ENCODE measurements around the gene RNF212B.

RNF212B gene

DNA sequence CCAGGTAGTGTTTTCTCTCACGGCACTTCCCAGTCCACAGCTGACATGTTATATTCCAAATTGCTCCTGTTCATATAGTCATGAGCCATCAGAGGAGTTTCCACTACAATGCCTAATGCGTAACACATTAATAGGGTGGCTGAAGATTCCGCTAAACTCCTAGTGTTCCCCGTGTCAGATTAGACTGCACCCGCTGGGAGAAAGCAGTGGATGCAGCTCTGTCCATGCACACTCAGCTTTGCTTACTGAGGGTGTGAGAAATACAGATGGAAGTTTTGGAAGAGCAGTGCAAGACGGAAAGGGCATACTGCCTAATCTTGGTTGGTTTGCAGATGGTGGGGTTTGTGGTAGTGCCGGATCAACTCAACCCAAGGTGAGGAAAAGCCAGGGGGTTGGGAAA, 59.4 kb downstream of the RNF212B start:
- DNase-seq (ENCODE audit: low read depth) = no peak

DNA sequence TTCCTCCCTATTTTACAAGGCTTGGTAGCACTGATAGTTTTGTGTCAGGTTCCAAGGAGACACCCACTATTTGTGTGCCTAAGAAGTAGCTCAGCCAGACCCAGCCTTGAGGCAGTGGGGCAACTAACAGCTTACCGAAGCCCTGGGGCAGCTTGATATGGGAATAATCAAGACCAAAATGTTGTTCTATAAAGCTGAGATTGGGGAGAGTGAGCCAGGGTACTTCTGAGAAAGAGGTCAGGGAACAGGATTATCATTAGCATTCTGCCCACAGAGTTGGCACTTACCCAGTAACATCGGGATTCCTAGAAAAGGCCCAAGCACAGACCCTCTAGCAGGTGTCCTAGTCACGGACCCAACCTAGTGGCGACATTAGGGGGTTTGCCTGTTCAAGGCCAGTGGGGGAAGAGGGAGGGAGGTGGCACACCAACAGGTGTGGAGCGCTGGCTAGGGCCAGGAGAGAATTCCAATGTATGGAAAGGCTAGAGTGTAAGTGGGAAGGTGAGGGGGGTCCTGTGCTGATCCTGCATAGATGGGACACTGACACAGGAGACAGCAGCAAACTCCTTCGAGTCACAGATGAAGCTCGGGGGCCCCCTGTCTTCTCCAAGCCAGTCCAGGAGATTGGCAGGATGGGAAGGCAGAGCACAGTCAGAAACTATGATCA, 60.0 kb downstream of the RNF212B start:
- DNase-seq (ENCODE audit: low read depth) = no peak

DNA sequence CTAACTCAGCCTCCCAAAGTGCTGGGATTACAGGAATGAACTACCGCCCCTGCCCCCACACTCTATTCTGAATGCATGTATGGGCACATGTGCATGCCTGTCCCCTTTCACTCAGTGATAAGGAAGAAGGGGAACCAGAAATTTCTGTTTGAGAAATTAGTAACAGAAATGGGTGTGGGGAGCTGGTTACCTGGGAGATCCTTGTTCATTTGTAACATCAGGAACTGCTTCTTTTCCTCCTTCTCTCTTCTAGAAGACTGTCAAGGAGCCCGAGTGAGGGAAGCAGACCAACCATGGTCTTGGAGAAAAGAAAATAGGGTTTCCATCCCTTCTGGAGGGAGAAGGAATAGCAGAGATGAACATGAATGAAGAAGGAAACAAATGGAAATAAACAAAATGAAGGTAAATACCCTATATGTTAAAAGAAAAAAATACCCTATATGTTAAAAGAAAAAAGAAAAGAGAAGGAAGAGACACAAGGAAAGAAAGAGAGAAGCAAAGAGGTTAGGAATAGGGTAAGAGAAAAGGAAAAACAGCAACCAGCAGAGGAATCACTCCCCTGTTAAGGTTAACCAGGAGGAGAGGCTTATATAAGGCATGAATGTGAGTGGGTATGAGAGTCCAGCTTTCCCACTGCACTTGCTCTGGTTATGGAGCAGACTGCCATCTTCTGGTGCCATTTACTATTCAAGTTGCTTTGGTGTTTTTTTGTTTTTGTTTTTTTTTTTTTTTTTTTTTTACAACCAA, 61.6 kb downstream of the RNF212B start:
- DNase-seq (ENCODE audit: low read depth) = no peak

DNA sequence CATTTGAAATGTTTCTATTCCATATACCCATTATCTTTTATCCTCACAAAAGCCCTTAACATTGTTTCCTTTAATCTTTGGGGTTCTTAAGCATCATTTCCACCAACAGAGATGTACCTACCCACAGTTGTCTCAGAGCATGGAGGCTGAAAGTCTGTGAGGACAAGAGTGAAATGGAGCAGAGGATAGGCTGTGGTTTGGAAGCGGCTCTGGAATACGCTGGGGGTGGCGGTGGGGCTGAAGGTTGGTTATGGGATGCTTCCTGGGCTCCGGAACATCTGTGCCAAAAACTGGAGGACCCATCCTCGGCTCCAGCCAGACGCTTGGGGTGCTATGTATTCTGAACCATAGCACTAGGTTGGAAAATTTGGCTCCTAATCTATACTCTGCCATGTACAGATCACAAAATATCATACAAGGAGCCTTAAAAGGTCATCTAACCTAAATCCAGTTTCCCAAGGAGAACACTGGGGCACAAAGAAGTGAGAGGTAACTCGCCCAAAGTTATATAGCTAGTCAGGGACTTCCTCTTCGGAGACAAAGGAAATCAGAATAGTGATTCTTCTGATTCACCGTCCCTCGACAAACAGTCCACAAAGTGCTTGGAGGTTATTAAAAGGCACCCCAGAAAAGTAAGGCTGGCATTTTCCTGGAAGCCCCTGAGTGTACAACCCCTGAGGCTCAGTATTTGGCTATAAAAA, 62.4 kb downstream of the RNF212B start:
- no peak for DNase-seq (ENCODE audit: low read depth)

DNA sequence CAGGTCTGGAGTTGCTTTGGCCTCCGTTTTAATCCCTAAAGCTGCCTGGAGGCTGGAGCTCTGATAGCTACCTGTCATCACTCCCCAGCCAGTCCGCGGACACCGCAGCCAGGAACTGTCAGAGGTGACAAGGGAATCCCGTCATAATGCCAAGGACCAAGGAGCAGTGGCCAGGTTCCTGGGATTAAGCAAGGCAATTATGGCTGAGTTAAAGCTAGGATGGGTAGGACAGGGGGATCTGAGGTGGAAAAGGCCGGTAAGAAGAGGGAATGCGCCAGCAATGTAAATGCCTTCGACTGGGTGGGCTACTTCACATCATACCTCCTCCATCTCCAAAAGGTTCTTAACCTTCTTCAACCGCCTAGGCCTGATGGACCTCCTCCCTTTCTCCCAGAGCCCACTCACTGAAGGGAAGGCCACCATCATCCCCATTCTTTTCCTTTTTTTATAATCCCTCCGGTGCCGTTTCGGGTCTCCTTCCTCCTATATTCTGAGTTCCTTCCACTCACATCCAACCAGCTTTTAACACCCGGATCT, 63.0 kb downstream of the RNF212B start:
- no peak for DNase-seq (ENCODE audit: low read depth)

DNA sequence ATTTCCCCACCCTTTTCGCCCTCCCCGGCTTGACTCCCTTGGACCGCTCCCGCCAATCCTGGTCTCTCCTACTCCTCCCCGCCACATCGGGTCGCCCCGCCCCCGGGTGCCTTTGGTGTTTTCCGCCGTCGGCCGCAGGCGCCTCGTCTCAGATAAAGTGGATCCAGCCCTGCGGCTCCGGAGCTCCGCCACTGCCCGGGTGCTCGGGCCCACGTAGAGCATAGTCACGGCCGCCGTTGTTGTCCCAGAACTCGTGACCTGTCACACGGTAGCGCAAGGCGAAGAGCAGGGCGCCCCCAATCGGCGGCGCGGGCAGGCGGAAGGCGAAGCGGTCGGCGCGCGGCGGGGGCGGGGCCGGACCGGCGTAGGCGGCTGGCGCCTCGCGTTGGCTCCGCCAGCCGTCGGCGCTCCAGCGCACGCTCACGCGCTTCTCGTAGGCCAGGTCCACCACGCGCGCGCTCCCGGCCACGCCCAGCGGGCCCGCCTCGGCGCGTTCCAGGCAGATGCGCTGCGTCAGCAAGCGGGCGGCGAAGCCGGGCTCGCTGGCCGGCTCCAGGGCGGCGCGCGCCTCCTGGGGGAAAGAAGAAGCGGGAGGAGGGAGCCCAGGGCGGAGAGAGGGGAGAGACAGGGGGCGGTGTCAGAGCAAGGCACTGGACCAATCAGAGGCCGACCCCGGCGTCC, 63.7 kb downstream of the RNF212B start:
- peak; percentile 97 for DNase-seq (ENCODE audit: low read depth)

DNA sequence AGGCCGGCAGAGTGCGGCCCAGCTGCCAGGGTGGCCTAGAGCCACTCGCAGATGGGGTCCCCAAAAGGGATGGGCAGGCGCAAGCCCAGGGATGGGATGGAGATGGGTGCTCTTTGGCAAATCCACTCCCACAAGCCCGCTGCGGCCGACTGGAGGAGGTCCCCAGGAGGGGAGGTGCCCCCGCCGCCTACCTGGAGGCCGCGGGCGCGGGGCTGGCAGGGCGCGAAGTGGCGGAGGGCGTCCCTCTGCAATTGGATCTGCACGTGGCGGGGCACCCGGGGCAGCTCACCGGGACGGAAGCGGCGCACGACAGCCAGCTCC, 64.2 kb downstream of the RNF212B start:
- no peak for DNase-seq (ENCODE audit: low read depth)

DNA sequence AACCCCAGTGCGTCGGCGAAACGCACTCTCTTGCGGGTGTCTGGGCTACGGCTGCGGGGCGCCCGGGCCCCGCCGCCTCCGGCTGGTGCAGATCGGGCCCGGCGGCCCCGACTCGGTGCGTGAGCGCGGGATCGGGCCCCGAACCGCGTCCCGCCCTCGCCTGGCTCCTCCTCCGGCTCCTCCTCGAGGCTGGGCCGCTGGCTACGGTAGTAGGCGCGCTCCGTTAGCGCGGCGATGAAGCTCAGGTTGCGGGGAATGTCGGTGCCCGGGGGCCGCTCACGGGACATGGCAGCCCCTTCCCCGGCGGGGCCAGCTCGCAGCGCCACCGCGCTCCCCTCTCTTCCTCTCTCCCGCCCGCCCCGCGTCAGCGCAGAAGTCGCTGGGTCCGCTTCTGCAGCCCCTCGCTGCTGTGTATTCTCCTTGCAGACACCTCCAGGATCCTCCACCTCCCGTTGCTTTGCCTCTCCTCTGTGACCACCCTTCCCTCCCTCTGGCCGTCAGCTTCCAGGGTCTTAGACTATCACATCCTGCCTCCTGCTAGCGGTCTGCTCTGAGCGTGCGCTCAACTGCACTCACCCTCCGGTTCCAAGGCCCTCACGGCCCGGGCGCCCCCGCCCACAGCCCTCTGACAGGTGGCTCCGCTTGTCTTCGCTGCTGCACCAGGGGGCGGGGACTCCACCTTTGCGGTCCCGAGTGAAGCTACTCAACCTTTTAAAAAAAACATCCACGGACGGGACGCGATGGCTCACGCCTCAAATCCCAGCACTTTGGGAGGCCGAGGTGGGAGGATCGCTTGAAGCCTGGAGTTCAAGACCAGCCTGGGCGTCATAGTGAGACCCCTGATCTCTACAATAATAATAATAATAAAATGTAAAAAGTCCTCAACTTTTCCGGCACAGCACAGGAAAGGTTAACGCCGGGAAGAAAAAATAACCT, 64.8 kb downstream of the RNF212B start, which contains the start of gene PPP1R3E:
PPP1R3E (minus strand) TSS at position 570 of the 936 bp plus-strand sequence; CDS start at position 287, 283 bp downstream.
- DNase-seq (ENCODE audit: low read depth) = peak; percentile 79

DNA sequence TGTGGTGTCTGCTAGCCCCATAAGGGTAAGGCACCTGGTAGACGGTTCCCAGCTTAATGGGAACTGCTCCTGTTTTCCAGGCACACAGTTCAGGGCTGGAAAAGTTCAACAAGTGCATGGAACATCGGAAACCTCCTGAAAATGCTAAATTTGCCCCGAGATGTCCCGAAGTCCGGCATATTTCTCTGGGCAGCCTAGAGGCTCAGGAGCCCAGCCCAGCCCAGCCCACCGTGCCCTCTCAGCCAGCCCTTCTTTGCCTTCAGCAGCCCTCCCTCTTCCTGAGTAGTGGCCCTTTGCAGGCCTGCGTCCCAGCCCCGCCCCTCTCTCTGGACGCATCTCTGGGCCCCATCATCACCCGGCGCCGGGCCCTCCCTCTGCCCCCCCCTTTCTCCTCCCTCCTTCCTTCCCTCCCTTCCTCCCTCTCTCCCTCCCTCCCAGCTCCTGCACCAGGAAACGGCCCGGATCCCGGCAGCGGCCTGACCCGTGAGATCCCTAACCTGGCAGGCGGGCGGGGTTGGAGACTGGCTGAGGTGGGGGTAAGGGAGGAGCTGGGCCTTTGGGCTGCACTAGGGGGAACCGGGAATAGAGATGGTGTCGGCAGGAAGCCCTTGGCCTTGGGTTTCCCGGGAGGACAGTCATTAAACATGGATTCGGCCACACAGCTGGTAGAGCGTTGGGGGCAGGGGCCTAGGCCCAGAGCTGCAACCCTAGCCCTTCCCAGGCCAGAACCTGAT, 68.8 kb downstream of the RNF212B start, which contains the start of gene BCL2L2:
BCL2L2 (plus strand) TSS at position 422 of the 734 bp plus-strand sequence. CDS start 935 bp downstream, outside the sequence.
- DNase-seq (ENCODE audit: low read depth) = no peak

DNA sequence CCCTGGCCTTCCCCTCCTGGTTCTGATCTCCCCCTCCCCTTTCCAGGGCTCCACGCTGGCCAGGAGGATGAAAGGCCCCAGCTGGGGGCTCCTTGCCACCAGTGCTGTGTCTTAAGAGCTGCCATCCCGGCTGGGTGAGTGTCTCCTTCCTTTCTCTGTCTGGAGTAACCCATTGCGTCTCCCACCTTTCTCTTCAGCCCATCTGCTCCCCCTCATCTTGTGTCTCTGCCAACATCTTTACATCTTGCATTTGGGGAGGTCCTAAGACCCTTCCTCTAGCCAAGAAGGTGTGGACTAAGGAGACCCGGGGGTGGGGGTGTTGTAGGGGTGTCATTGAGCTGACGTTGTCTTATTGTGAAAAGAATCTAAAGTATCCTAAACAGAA, 69.4 kb downstream of the RNF212B start:
- DNase-seq (ENCODE audit: low read depth) = no peak

DNA sequence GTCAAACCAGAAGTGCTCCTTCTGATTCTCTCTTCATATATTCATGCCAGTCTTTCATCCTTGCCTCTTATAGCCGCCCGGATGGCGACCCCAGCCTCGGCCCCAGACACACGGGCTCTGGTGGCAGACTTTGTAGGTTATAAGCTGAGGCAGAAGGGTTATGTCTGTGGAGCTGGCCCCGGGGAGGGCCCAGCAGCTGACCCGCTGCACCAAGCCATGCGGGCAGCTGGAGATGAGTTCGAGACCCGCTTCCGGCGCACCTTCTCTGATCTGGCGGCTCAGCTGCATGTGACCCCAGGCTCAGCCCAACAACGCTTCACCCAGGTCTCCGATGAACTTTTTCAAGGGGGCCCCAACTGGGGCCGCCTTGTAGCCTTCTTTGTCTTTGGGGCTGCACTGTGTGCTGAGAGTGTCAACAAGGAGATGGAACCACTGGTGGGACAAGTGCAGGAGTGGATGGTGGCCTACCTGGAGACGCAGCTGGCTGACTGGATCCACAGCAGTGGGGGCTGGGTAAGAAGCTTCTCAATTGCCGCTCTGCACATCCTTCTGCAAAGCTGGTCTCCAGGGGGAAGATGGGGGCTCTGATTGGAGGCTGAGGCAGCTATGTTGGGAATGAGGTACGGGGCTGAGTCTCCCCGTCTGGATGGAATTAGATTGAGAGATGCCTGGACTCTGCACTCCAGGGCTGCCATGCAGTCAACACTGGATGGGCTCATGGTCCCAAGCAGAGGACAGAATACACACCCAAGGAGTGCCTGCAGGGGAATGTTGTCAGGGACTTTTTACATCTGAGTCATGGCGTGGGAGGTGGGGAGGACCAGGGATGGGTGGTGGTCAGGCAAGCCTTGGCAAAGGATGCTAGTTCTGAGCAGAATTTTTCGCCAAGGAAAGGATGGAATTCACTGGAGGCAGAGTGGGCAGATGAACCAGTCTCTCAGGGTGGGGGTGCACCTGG, 70.2 kb downstream of the RNF212B start:
- DNase-seq (ENCODE audit: low read depth) = no peak

DNA sequence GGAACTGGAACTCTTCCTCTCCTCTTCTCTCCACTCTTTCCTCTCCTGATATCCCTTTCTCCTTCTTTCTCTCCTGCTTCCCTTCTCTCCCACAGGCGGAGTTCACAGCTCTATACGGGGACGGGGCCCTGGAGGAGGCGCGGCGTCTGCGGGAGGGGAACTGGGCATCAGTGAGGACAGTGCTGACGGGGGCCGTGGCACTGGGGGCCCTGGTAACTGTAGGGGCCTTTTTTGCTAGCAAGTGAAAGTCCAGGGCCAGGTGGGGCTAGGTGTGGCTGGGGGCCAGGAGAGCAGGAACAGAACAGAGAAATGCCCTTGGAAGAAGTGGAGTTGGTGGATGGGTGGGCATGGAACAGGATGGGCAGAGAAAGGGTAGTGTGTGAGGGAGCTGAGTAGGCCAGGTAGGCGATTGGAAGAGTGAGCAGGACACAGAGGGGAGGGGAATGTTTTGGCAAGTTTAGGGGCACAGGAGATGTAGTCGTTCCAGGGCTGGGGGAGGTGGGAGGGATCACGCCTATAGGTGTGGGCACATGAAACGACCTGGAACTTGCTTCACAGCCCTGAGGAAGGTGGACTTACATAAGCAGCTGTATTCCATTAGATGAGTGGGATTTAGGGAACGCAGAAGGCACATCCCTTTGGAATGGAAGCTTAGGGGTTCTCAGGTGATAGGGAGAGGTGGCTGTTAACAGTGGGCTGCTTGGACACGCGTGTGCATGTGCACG, 71.1 kb downstream of the RNF212B start:
- DNase-seq (ENCODE audit: low read depth) = no peak

DNA sequence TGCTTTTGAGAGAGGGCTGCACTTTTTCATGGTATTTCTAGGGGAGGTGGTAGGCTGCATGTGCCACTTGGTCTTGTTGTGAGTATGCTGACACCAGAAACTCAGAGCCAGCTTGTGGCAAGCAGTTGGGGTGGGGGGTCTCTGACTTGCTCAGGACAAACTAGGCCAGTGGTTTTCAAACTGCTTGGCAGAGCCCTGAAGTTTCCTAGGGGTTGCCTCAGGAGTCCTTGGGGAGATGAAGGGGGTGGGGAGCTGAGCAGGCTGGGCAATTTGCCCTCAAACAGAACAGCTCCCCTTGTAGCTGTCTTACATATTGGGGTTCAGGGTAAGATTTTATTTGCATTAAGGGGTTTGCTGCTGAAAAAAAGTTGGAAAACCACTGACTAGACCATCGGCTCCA, 72.8 kb downstream of the RNF212B start:
- no peak for DNase-seq (ENCODE audit: low read depth)

DNA sequence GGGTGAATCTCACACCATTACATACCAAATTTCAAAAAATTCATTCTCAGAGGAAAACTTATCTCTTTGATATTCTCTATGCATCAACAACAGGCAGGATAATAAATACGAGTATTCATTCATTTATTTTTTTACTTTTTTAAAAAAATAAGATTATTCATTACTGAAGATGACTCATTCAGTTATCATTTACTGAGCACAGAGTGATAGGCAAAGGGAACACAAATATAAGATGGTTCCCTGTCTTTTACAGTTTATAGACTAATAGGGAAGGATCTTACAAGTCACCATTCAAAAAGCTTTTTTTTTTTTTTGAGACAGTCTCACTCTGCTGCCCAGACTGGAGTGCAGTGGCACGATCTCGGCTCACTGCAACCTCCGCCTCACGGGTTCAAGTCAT, 78.6 kb downstream of the RNF212B start:
- DNase-seq (ENCODE audit: low read depth) = no peak

DNA sequence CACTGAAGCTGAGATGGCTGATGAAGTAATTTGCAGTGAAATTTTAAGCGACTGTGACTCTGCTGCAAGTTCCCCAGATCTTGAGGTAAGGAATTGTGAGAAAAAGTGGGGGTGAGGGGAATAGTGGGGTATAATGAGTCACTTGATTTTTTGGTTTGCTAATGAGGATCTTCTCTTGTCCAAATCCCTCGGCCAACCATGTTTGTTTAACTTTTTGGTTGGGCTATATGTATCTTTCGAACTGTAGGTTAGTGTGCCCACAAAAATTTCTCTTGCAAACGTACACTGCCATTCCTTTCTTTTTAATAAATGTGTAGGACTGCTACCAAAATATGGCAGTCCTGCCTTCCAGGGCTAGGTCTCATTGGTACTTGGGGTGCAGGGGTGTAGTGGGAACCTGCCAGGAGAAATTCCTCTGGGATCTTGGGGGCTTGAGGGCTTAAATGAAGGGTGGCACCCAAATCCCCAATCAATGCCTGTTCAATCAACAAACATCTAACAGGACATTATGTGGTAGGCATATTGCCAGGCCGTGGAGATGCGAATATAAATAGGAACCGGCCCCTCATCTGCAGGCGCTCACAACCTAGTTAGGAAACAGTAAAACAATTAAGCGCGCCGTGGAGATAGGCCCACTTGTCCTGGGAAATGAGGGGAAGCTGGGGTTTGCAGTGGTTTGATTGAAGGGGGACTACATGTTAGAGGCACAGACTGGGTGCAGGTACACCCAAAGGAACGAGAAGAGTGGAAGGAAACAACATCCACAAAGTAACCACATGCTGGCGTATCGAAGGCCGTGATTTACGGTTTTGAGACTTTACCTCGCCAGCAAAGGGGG, 82.2 kb downstream of the RNF212B start:
- DNase-seq (ENCODE audit: low read depth) = no peak

DNA sequence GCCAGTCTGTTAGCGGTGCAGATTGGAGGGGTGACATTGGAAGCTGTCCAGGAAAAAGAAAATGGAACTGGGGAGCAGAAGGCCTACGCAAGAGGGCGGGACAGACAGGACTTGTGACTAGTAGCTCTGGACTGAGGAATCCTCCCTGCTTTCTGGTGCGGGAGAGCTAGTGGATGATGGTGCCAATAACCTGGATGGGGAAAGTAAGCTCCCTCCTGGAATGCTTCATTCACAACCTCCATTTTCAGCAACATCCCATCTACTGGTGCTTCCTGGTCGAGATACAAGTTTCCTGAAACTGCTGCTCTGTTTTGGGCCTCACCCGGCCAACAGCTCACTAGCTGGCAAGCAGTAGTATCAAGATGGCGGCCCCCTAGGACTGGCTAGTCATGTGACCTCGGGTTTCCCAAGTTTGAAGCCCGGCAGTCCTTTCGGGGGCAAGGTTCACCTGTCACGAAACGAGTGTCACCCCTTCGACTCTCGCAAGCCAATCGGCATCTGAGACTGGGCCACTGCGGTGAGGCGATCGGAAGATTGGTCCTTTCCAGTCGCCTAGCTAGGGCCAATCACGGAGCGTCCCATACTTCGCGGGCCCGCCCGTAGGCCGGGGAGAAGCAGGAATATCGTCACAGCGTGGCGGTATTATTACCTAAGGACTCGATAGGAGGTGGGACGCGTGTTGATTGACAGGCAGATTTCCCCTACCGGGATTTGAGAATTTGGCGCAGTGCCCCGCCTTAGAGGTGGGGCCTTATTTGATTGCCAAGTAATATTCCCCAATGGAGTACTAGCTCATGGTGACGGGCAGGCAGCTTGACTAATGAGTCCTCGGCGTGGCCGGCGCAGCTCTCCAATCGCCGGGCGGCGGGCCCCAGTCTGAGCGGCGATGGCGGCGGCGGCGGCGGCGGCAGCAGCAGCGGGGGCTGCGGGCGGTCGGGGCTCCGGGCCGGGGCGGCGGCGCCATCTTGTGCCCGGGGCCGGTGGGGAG, 83.1 kb downstream of the RNF212B start, which contains the start of gene PABPN1:
PABPN1 (plus strand) TSS at position 874 of the 988 bp plus-strand sequence; CDS start at position 887, 13 bp downstream.
- peak; percentile 96 for DNase-seq (ENCODE audit: low read depth)
